ENCODE data around the gene SP2. TPM values are rescaled to one million over a fixed set of nuclear protein-coding genes. Genes with fewer than 3 reads are reported as not detected.

SP2 gene
- total and polyA plus RNA-seq, 11 donors = 4.1 to 21.2 (median 16.0) TPM

GRCh38 chr17:47953909-47954308, 57.9 kb downstream of the SP2 start:
- no peaks in the 10 kb centered on the region for H3K9me3 ChIP-seq
- intact Hi-C loops (cut with DNase I) = no loop called here

DNA sequence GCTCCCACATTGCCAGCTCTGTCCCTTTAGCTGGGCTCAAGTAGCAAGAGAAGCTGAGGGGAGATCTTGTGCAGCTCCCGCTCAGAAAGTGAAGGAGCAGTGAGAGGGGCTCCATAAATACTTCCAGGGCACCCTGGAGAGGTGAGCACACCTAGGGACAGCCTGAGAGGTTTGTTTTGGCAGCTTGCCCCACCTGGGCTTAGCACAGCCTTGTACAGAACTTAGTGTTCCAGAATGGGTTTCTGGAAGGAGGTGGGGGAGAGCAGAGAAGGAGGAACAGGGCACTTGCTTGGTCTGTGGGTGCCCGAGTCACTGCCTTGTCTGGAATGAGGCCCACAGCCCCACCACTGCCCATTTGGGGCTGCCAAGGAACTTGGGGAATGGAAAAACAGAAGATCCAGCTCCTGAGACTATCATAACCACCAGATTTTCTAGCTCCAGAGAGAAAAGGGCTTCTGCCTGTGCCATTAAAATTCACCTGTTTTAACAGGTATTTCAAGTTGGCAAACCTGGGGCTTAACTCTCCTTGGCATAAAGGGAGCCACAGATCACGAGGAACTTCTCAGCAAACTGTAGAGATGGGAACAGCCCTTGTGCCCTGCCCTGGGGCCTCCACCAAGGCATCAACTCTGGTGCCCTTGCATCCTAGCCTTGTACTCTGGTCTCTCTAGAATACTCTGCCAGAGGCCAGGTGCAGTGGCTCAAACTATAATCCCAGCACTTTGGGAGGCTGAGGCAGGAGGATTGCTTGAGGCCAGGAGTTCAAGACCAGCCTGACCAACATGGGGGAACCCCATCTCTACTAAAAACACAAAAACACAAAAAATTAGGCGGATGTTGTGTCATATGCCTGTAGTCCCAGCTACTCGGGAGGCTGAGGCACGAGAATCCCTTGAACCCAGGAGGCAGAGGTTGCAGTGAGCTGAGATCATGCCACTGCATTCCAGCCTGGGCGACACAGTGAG, 59.7 kb downstream of the SP2 start:
- no peak for ATAC-seq
- WGBS, 4 donors = 89 to 95% (median 93%) methylated on average over 6 to 7 of the region's 7 CpGs

More at GRCh38 chr17:47953909-47954308, 57.9 kb downstream of the SP2 start:
- no peak for DNase-seq
- TF ChIP-seq, protein P1, sequence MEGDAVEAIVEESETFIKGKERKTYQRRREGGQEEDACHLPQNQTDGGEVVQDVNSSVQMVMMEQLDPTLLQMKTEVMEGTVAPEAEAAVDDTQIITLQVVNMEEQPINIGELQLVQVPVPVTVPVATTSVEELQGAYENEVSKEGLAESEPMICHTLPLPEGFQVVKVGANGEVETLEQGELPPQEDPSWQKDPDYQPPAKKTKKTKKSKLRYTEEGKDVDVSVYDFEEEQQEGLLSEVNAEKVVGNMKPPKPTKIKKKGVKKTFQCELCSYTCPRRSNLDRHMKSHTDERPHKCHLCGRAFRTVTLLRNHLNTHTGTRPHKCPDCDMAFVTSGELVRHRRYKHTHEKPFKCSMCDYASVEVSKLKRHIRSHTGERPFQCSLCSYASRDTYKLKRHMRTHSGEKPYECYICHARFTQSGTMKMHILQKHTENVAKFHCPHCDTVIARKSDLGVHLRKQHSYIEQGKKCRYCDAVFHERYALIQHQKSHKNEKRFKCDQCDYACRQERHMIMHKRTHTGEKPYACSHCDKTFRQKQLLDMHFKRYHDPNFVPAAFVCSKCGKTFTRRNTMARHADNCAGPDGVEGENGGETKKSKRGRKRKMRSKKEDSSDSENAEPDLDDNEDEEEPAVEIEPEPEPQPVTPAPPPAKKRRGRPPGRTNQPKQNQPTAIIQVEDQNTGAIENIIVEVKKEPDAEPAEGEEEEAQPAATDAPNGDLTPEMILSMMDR (IDR thresholded peaks at IDR 0.05) = no peak
- no peak for TF ChIP-seq POLR2A (IDR thresholded peaks at IDR 0.05)
- H3K36me3 ChIP-seq = peaks cover 0 to under 1% (median 0%) of the 10 kb centered on the region in 9 donors
- ATAC-seq = no peak
- no peaks in the 10 kb centered on the region for H3K27me3 ChIP-seq
- H3K4me3 ChIP-seq = no peak overlapping the region
- no peak overlapping the region for H3K27ac ChIP-seq
- peaks cover 2 to 23% (median 11%) of the 10 kb centered on the region in 12 donors for H3K4me1 ChIP-seq

GRCh38 chr17:47956791-47957590, 61.0 kb downstream of the SP2 start:
- Histone ChIP-seq H3K27me3 (no peaks in the 10 kb centered on the region), H3K36me3 (no peaks in the 10 kb centered on the region), H3K4me1 (peaks cover 0 to 3% (median 0%) of the 10 kb centered on the region in 12 donors), H3K4me3 (no peak overlapping the region), H3K27ac (no peak overlapping the region), H3K9me3 (peaks cover 0 to 4% (median 0%) of the 10 kb centered on the region in 12 donors)
- no peak for TF ChIP-seq POLR2A (IDR thresholded peaks at IDR 0.05)
- TF ChIP-seq, protein P1 (IDR thresholded peaks at IDR 0.05) = no peak
- ATAC-seq (no peak), DNase-seq (no peak)
- intact Hi-C loops (cut with DNase I) = no loop called here
- 77 to 94% (median 82%) methylated on average over 4 of the region's 4 CpGs for WGBS, 4 donors

More for the DNA sequence above, 59.7 kb downstream of the SP2 start:
- Histone ChIP-seq H3K36me3 (no peaks in the 10 kb centered on the region), H3K4me3 (no peak overlapping the region), H3K4me1 (peaks cover 0 to 8% (median 0%) of the 10 kb centered on the region in 12 donors), H3K27ac (no peak overlapping the region), H3K27me3 (no peaks in the 10 kb centered on the region), H3K9me3 (no peaks in the 10 kb centered on the region)
- intact Hi-C loops (cut with DNase I) = no loop called here
- no peak for DNase-seq
- TF ChIP-seq POLR2A (IDR thresholded peaks at IDR 0.05) = no peak
- TF ChIP-seq, protein P1 (IDR thresholded peaks at IDR 0.05) = no peak
